Testis (tissue), 3 donors: ENCODE measurements around the gene PPP1CB. TPM values are rescaled to one million over a fixed set of nuclear protein-coding genes. Genes with fewer than 3 reads are reported as not detected.

Experiments
- DNase-seq: peaks from one replicate; pipeline ENCODE4 v3.0.0-alpha.2; 2019
- H3K27ac ChIP-seq, 2 donors: fragments of 200-600 bp; sonication (generic); one replicate each; pipeline ENCODE4 v1.5.1; 2019
- H3K27me3 ChIP-seq: fragments of 200-600 bp; sonication (generic); one replicate; pipeline ENCODE4 v1.5.1; 2019
- H3K36me3 ChIP-seq: fragments of 200-600 bp; sonication (generic); one replicate; pipeline ENCODE4 v1.5.1; 2017; ENCODE audit warnings: low read depth; ENCODE audit errors: missing control alignments
- H3K4me1 ChIP-seq: fragments of 200-600 bp; sonication (generic); one replicate; pipeline ENCODE4 v1.5.1; 2019
- H3K4me3 ChIP-seq, 2 donors: fragments of 200-600 bp; sonication (generic); one replicate each; pipeline ENCODE4 v1.5.1; 2017 to 2019
- H3K9me3 ChIP-seq: fragments of 200-600 bp; sonication (generic); one replicate; pipeline ENCODE4 v1.5.1; 2017
- CTCF ChIP-seq, 3 experiments: fragments of 450-650 bp in 2 of 3; fragments of 200-600 bp in 1 of 3; sonication (generic) in 1 of 3; IDR thresholded peaks; one replicate each; pipeline ENCODE4 v1.5.1; 2016 to 2019; ENCODE audit warnings: antibody characterized with exemption in 3 of 3, mild to moderate bottlenecking in 2 of 3, moderate library complexity in 1 of 3
- POLR2A ChIP-seq: fragments of 450-650 bp; IDR thresholded peaks from one replicate; pipeline ENCODE4 v1.6.1; 2017; ENCODE audit warnings: antibody characterized with exemption, mild to moderate bottlenecking, moderate library complexity
- WGBS, 2 donors: methylation state at CpG; one replicate each; pipeline ENCODE4 v1.1.5; 2018; 5-methylcytosine and 5-hydroxymethylcytosine counted together
- intact Hi-C: fragments of 100-400 bp; cut with DNase I; formaldehyde crosslinking; loops from one replicate; pipeline ENCODE4 v1.15.1; 2023; ENCODE audit warnings: low total_unique reads
- polyA plus RNA-seq: library from polyadenylated mRNA; stranded (reverse); fragments of 350-450 nt; fragmentation: Illumina TruSeq; extraction: RNeasy Lipid Tissue Mini Kit (QIAGEN cat#74804); gene quantifications from one replicate; pipeline ENCODE4 v1.2.3, GENCODE V29; 2014; ENCODE audit warnings: low read depth, low replicate concordance; ENCODE audit not compliant: insufficient read depth
- total RNA-seq, 2 donors: library from RNA; depleted of rRNA; stranded (reverse); fragments of >200 nt; gene quantifications; one replicate each; pipeline ENCODE4 v1.2.3, GENCODE V29; 2016

The PPP1CB gene
- total and polyA plus RNA-seq, 3 donors from 2014 or later = 84.8 to 204 (median 175) TPM

GRCh38 chr2:28761420-28761819, 9.8 kb downstream of the PPP1CB start:
- no peak for DNase-seq
- no peak overlapping the region for H3K4me3 ChIP-seq
- H3K27me3 ChIP-seq = no peaks in the 10 kb centered on the region
- WGBS, 2 donors = 73 to 74% methylated on average over 3 of the region's 3 CpGs
- intact Hi-C loops = no loop called here
- H3K9me3 ChIP-seq = no peaks in the 10 kb centered on the region
- no peak overlapping the region for H3K27ac ChIP-seq
- no peaks in the 10 kb centered on the region for H3K36me3 ChIP-seq
- TF ChIP-seq CTCF (IDR thresholded peaks at IDR 0.05) (no peak), POLR2A (no peak)
- peaks cover 20% of the 10 kb centered on the region for H3K4me1 ChIP-seq

- 79 to 81% methylated on average over 8 of the region's 8 CpGs for WGBS, 2 donors
- intact Hi-C loops = no loop called here
- H3K9me3 ChIP-seq = no peaks in the 10 kb centered on the region
- no peaks in the 10 kb centered on the region for H3K27me3 ChIP-seq
- no peaks in the 10 kb centered on the region for H3K36me3 ChIP-seq
- H3K27ac ChIP-seq = no peak overlapping the region
- H3K4me1 ChIP-seq = no peaks in the 10 kb centered on the region
- TF ChIP-seq POLR2A (no peak), CTCF (IDR thresholded peaks at IDR 0.05) (no peak)
- no peak overlapping the region for H3K4me3 ChIP-seq
- DNase-seq = no peak
Measured at GRCh38 chr2:28764909-28765711, 13.5 kb downstream of the PPP1CB start.

DNA sequence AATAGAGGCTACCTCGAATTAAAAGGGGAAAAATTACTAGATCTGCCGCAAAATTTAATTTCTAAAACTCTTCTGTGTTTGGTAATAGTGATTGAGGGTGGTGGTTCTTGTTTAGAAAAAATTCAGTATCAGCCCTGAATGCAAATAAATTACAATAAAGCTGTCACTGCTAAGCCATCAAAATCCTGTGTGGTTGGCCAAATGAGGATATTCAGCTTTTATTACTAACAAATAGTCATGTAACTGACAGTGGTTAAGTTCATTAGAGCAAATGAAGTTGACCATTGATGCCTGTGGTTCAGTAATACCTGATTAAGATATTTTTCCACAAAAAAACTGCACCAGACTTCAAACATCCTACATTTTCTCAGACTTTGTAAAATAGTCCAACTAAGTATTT, 14.4 kb downstream of the PPP1CB start:
- Histone ChIP-seq H3K27ac (no peak overlapping the region), H3K4me1 (no peaks in the 10 kb centered on the region), H3K4me3 (no peak overlapping the region), H3K9me3 (no peaks in the 10 kb centered on the region), H3K27me3 (no peaks in the 10 kb centered on the region), H3K36me3 (no peaks in the 10 kb centered on the region)
- intact Hi-C loops = no loop called here
- no peak for DNase-seq
- TF ChIP-seq POLR2A (no peak), CTCF (IDR thresholded peaks at IDR 0.05) (no peak)
- WGBS, 2 donors = 78 to 88% methylated on average over 2 of the region's 2 CpGs

DNA sequence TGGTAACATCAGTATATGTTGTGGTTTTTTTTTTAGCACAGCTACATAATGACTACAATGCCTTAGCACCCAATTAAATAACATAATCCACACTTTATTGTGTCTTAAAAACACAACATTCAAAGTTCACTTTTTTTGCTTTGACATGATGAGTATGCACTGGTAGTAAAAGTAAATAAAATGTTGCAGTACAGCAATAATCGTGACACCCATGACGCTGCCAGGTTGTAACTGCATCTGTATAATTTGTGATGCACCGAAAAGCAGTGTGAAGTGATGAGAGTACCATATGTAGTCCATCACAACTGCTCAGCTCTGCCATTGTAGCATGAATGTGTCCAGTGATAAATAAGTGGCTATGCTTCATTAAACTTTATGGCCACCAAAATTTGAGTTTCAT, 15.7 kb downstream of the PPP1CB start:
- TF ChIP-seq CTCF (IDR thresholded peaks at IDR 0.05) = no peak
- no peak for TF ChIP-seq POLR2A
- Histone ChIP-seq H3K4me3 (no peak overlapping the region), H3K36me3 (no peaks in the 10 kb centered on the region), H3K27me3 (no peaks in the 10 kb centered on the region), H3K9me3 (no peaks in the 10 kb centered on the region), H3K4me1 (no peaks in the 10 kb centered on the region), H3K27ac (no peak overlapping the region)
- intact Hi-C loops = no loop called here
- 74 to 81% methylated on average over 3 of the region's 3 CpGs for WGBS, 2 donors
- no peak for DNase-seq

DNA sequence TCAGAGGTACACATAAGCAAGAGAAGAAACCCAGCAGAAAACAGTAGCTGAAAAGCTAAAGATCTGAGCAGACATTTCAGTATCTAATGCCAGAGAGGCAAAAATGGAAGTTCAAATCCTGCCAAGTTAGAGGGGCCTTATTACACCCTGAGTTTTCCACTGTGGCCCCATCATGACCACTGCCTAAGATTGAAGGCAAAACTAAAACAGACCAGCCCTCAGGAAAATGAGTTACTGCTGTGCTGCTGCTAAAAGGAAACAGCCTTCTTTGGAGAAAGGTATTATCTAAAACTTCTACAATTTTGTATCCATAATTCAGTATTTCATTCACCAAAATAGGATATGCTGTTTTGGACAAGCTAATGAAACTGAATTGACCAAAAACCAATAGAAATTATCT, 16.8 kb downstream of the PPP1CB start:
- intact Hi-C loops = no loop called here
- no peak for DNase-seq
- TF ChIP-seq CTCF (IDR thresholded peaks at IDR 0.05) (no peak), POLR2A (no peak)
- H3K27me3 ChIP-seq = no peaks in the 10 kb centered on the region
- H3K9me3 ChIP-seq = no peaks in the 10 kb centered on the region
- no peak overlapping the region for H3K27ac ChIP-seq
- H3K4me3 ChIP-seq = no peak overlapping the region
- no peaks in the 10 kb centered on the region for H3K4me1 ChIP-seq
- no peaks in the 10 kb centered on the region for H3K36me3 ChIP-seq
